Hindlimb muscle (tissue), 1 donor: ENCODE measurements around the gene PRRC2C. TPM values are rescaled to one million over a fixed set of nuclear protein-coding genes. Genes with fewer than 3 reads are reported as not detected.
"Not testable (repeated sequence)": the region's sequence is repeated elsewhere in the genome, so short reads cannot be mapped to it uniquely, and the experiment has no call there.

Experiments used
- DNase-seq: peaks from one replicate; pipeline ENCODE4 v3.0.0-alpha.2; 2013
- polyA plus RNA-seq: library from polyadenylated mRNA; unstranded; fragments of 120-200 nt; gene quantifications from one replicate; pipeline ENCODE4 v1.2.1, GENCODE V29; 2013; ENCODE audit not compliant: insufficient read length

Gene PRRC2C
- 62.1 TPM for polyA plus RNA-seq

- peak; percentile 99 for DNase-seq
Measured at GRCh38 chr1:171485375-171486047, at the start of gene PRRC2C. Gene PRRC2C (plus strand): TSS chr1:171485530. CDS start chr1:171512089, 26,559 bp downstream.

DNA sequence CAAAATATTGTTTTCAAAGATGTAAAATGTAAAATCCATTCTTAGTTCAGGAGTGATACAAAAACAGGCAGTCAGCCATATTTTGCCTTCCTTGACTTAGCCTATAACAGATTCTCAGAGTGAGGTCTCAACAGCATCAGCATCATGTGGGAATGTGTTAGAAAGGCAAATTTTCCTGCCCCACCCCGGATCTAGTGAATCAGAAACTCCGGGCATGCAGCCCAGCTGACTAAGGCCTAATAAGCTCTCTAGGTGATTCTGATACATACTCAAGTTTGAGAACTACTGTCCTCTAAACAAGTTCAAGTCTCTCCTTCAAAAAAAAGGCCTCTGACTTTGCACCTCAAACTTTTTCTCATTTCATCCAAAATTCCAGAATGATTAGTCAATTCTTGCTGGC lies 46.9 kb upstream of the PRRC2C start:
- DNase-seq: peak; percentile 58

DNA sequence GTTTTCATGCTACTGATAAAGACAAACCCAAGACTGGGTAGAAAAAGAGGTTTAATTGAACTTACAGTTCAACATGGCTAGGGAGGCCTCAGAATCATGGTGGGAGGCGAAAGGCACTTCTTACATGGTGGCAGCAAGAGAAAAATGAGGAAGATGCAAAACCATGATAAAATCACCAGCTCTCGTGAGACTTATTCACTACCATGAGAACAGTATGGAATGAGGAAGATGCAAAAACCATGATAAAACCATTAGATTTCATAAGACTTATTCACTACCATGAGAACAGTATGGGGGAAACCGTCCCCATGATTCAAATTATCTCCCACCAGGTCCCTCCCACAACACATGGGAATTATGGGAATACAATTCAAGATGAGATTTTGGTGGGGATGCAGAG lies 45.1 kb upstream of the PRRC2C start:
- not testable (repeated sequence) for DNase-seq

DNA sequence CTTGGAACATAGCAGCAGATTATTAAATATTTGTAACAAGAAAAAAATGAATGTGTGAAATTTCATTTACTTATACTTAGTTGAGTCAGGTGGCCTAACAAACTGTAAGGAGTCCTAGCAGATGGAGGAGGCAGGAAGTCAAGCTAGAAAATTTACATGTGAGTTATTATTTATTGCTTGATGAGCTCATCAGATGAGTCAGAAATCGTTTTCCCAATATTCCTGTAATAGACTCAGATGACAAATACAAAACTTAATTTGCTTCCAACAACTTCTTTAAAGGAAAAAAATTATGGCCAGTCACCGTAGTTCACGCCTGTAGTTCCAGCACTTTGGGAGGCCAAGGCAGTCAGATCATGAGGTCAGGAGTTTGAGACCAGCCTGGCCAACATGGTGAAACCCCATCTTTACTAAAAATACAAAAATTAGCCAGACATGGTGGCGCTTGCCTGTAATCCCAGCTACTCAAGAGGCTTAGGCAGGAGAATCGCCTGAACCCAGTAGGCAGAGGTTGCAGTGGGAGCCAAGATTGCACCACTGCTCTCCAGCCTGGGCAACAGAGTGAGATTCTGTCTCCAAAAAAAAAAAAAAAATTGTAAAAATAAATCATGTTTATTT lies 43.9 kb upstream of the PRRC2C start:
- not testable (repeated sequence) for DNase-seq

- DNase-seq: no peak
Measured at GRCh38 chr1:171446386-171446785, 38.9 kb upstream of the PRRC2C start.

GRCh38 chr1:171455967-171456366 lies 29.4 kb upstream of the PRRC2C start:
- no peak for DNase-seq

DNA sequence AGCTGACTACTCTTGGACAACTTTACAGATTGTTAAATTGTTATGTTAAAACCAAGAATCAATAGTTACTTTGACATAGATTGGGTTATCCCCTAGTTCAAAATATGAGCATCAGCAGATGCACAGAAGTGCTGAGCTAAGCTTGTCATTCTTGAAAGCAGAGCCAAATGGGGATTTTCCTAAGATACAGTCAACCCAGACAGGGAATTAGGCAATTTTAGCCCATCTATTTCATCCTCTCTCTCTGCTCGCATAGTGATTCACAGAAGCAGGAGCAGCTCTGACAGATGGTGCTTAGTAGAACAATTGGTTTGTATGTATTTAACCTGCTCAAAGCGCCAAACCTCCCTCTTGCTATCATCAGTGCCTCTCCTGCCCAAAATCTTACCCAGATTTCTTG lies 27.9 kb upstream of the PRRC2C start:
- no peak for DNase-seq

GRCh38 chr1:171460018-171460620 lies 25.2 kb upstream of the PRRC2C start:
- no peak for DNase-seq

DNA sequence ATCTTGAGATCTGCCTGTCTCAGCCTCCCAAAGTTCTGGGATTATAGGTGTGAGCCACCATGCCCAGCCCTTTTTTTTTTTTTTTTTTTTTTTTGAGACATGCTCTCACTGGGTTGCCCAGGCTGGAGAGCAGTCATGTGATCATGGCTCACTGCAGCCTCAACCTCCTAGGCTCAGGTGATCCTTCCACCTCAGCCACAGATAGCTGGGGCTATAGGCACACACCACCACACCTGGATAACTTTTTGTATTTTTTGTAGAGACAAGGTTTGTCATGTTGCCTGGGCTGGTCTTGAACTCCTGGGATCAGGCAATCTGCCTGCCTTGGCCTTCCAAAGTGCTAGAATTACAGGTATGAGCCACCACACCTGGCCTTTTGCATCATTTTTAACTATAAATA lies 17.7 kb upstream of the PRRC2C start:
- no peak for DNase-seq

GRCh38 chr1:171468120-171468750 lies 17.1 kb upstream of the PRRC2C start:
- no peak for DNase-seq

DNA sequence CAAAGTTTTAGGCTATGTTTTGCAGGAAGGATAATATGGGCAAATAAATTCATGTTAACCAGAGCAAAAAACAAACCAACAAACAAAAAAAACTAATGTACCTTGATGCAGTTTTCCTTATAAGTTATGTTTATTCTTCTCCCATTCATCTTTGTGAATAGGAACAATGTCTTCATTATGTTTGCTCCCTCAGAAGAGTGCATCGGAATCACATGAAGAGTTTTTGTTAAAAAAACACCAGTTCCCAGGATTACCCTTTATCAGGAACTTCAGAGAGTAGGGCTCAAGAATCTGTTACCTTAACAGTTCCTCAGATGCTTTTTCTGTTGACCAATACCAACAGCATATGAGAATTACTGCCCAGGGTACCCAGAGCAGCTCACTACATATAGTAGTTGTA lies 14.6 kb upstream of the PRRC2C start:
- DNase-seq: no peak

GRCh38 chr1:171472183-171472647 lies 13.1 kb upstream of the PRRC2C start:
- no peak for DNase-seq

GRCh38 chr1:171476829-171477228 lies 8.5 kb upstream of the PRRC2C start:
- DNase-seq: no peak

DNA sequence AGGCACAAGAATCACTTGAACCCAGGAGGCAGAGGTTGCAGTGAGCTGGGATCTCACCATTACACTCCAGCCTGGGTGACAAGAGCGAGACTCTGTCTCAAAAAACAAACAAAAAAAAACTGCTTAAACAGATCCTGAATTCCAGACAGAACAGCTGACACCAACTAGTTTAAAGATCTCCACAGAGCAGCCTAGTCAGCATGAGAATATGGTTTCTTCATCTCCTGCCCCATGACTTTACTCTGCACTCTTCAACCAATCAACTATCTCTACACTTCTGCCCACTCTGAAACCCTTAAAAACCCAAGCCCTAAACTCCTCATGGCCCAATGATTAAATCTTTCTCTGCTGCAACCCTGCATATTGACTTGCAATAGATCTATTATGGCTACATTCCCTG lies 7.5 kb upstream of the PRRC2C start:
- no peak for DNase-seq

GRCh38 chr1:171480035-171480434 lies 5.3 kb upstream of the PRRC2C start:
- DNase-seq: no peak

GRCh38 chr1:171484760-171485374 lies 463 bp upstream of the PRRC2C start:
- no peak for DNase-seq

- peak; percentile 73 for DNase-seq
Measured at GRCh38 chr1:171486048-171486519, 754 bp downstream of the PRRC2C start.

- no peak for DNase-seq
Measured at GRCh38 chr1:171487038-171487437, 1.7 kb downstream of the PRRC2C start.

GRCh38 chr1:171488190-171488929 lies 3.0 kb downstream of the PRRC2C start:
- DNase-seq: no peak

GRCh38 chr1:171494076-171494475 lies 8.7 kb downstream of the PRRC2C start:
- DNase-seq: no peak

DNA sequence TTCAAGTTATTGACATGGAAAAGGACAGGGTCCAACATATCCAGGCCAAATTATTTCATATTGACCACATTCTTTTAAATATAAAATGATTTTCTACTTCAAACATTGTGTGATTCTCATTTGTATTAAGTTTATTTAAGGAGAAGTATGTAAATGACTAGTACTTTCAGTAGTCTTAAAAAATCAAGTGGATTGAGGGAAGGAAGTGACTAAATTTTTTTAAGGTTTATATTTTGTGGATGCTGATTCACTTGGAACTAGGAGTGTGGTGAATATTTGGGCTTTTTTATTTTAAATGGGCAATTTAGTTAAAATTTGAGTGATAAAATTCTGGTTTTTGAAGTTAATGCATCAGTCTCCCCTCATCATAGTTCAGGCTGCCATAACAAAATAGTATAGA lies 10.1 kb downstream of the PRRC2C start:
- DNase-seq: no peak

DNA sequence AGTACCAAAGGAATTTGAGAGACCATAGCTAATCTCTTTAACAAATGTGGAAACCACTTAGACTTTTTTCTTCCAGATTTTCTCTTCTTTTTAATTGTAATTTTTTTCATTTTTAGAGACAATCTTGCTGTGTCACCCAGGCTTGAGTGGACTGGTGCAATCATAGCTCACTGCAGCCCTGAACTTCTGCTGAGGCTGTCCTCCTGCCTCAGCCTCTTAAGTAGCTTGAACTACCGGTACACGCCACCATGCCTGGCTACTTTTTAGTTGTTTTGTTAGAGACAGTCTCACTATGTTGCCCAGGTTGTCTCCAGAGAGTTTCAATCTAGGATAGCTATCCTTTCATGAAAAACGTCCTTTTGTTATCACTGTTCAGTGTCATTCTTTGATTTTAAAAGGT lies 15.0 kb downstream of the PRRC2C start:
- DNase-seq: no peak
